ENCODE measurements around the gene DOK3.

DOK3 gene

GRCh38 chr5:177457852-177458681, 51.6 kb downstream of the DOK3 start:
- no peak overlapping the region for H3K4me3 ChIP-seq (replicated peaks; ENCODE audit: low read depth, low read length)
- TF ChIP-seq, protein P1, sequence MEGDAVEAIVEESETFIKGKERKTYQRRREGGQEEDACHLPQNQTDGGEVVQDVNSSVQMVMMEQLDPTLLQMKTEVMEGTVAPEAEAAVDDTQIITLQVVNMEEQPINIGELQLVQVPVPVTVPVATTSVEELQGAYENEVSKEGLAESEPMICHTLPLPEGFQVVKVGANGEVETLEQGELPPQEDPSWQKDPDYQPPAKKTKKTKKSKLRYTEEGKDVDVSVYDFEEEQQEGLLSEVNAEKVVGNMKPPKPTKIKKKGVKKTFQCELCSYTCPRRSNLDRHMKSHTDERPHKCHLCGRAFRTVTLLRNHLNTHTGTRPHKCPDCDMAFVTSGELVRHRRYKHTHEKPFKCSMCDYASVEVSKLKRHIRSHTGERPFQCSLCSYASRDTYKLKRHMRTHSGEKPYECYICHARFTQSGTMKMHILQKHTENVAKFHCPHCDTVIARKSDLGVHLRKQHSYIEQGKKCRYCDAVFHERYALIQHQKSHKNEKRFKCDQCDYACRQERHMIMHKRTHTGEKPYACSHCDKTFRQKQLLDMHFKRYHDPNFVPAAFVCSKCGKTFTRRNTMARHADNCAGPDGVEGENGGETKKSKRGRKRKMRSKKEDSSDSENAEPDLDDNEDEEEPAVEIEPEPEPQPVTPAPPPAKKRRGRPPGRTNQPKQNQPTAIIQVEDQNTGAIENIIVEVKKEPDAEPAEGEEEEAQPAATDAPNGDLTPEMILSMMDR (IDR thresholded peaks at IDR 0.05; ENCODE audit: low read depth, low read length, missing control alignments): no peak
- no peak for DNase-seq (ENCODE audit: extremely low read depth, low read depth)

GRCh38 chr5:177456976-177457851, 52.4 kb downstream of the DOK3 start:
- peak; percentile 95 for DNase-seq (ENCODE audit: extremely low read depth, low read depth)
- no peak overlapping the region for H3K4me3 ChIP-seq (replicated peaks; ENCODE audit: low read depth, low read length)
- TF ChIP-seq, protein P1 (IDR thresholded peaks at IDR 0.05; ENCODE audit: low read depth, low read length, missing control alignments): peak; percentile 55

GRCh38 chr5:177456591-177456964, 53.0 kb downstream of the DOK3 start:
- TF ChIP-seq, protein P1 (IDR thresholded peaks at IDR 0.05; ENCODE audit: low read depth, low read length, missing control alignments): no peak

DNA sequence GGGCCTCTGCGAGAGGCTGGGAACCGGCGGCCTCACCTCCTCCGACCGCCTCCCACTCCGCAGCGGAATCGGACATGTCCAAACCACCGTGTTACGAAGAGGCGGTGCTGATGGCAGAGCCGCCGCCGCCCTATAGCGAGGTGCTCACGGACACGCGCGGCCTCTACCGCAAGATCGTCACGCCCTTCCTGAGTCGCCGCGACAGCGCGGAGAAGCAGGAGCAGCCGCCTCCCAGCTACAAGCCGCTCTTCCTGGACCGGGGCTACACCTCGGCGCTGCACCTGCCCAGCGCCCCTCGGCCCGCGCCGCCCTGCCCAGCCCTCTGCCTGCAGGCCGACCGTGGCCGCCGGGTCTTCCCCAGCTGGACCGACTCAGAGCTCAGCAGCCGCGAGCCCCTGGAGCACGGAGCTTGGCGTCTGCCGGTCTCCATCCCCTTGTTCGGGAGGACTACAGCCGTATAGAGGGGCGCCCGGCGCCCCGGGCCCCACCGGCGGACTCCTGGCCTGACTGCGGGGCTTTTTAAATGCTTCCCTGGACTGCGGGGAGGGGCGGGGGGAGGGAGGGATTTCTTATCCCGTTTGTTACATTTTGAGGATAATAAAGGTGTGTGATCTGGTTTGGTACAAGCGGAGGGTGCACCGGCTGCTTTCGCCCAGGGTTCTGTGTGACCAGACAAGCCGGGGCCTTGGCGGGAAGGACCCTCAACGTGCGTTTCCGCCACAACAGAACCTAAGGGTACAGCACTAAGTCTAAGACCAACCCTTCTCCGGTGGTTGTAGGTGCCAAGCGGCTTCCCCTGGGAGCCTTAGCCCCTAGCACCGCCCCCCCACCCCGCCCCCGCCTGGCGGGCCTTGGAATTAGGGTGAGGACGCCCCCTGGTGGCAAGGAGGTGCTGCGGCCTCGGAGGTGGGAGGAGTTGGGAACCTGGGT, 53.7 kb downstream of the DOK3 start:
- TF ChIP-seq, protein P1 (IDR thresholded peaks at IDR 0.05; ENCODE audit: low read depth, low read length, missing control alignments): peak; percentile 91
- no peak for DNase-seq (ENCODE audit: extremely low read depth, low read depth)
- H3K4me3 ChIP-seq (replicated peaks; ENCODE audit: low read depth, low read length): peak overlapping the region; percentile 45

More at GRCh38 chr5:177456591-177456964, 53.0 kb downstream of the DOK3 start:
- DNase-seq (ENCODE audit: extremely low read depth, low read depth): no peak
- no peak overlapping the region for H3K4me3 ChIP-seq (replicated peaks; ENCODE audit: low read depth, low read length)

DNA sequence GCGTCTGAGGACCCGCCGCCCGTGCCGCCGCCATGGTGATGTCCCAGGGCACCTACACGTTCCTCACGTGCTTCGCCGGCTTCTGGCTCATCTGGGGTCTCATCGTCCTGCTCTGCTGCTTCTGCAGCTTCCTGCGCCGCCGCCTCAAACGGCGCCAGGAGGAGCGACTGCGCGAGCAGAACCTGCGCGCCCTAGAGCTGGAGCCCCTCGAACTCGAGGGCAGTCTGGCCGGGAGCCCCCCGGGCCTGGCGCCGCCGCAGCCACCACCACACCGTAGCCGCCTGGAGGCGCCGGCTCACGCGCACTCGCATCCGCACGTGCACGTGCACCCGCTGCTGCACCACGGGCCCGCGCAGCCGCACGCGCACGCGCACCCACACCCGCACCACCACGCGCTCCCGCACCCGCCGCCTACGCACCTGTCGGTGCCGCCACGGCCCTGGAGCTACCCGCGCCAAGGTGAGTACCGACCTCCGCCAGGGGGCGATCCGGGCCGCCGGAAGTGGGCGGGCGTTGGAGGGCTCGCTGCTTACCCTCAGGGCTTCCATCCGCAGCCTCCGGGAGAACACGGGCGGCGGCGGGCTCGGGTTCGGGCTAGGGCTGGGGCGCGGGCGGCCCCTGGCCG, 54.5 kb downstream of the DOK3 start:
- DNase-seq (ENCODE audit: extremely low read depth, low read depth): no peak
- H3K4me3 ChIP-seq (replicated peaks; ENCODE audit: low read depth, low read length): peak overlapping the region; percentile 45
- TF ChIP-seq, protein P1 (IDR thresholded peaks at IDR 0.05; ENCODE audit: low read depth, low read length, missing control alignments): peak; percentile 55

Data from HFF-Myc (cell line).